Stimulated activated CD4-positive, alpha-beta T cell treated with anti-CD3 and anti-CD28 coated beads, Interleukin-4, amount 100 ng/mL, for 4 hours (primary cell): ENCODE measurements around the gene NKX2-1.
A peak's percentile ranks its signal among the peaks of the same experiment; 100 is the strongest.
"Not testable (repeated sequence)": the region's sequence is repeated elsewhere in the genome, so short reads cannot be mapped to it uniquely, and the experiment has no call there.

Experiments
- DNase-seq, 2 experiments: peaks; one replicate each; pipeline ENCODE4 v3.0.0-alpha.2; 2020

NKX2-1 gene

DNA sequence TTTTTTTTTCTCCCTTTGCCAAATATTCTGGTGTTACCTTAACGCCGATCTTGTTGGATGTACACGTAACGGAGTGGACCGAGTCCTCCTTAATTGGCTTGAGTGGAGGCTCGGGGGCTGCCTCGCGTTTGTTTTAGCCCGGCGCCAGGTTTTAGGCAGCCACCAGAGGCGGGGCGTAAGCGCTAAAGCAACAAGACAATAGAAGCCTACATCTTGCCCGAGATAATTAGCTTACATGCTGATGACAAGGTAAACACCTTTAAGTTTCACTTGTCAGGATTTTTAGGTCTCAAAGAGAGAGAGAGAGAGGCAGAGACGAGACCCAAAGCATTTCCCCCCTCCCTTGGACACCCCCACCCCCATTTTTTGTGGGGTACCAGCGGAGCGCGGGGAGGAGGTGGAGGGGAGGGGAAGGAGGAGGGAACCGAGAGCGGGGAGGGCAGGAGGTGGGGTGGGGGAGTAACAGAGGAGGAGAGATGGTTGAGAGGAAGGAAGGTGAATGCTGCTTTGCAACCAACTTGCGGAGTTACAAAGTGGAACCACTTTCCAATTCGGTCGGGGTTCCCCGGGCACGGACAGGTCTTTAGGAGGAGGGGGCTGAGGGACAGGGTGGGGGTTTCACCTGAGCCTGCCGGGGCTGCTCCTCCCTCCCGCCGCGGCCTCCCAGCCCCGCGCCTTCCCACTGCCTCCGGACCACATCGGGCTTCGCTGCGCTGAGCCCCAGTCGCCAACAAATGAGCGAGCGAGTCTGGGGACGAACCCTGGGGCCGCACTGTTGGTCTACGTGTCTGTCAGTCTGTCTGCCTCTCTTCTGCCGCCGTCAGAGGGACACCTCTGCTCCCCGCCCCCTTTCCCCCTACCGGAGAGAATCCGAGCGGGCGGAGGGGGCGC is at the start of gene NKX2-1:
Gene NKX2-1, minus strand, starts transcription at position 802 of the 891 bp plus-strand sequence. Its CDS starts 103 bp downstream, at position 699.
- no peak for DNase-seq

DNA sequence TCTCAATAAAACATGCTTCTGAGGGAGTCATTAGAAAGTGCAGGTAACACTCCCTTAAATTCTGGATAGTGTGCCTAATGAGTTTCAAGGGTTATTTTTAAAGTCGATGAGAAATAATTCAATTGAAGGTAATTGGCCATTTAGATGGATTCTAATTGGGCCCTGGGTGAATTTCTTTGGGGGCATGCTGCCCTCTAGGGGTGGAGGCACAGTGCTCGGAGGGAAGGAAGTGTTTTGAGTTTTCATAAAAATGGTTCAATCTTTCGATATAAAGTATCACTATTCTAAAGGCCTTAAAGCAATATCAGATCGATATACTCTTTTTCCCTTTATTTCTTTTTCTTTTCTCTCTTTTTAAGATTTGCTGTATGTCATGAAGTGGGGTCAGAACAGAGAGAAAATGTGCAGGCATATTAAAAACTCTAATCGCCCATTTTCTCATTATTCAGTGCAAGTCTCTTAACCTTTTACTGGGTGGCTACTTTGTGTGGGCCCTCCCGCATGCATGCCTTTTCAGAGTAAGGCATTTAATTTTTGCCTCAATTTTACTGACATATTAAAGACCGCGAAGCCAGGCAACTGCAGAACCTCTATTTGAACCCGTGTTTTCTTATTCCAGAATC is 36.9 kb upstream of the NKX2-1 start:
- peak in 1 of 2 experiments; percentile 25 for DNase-seq

DNA sequence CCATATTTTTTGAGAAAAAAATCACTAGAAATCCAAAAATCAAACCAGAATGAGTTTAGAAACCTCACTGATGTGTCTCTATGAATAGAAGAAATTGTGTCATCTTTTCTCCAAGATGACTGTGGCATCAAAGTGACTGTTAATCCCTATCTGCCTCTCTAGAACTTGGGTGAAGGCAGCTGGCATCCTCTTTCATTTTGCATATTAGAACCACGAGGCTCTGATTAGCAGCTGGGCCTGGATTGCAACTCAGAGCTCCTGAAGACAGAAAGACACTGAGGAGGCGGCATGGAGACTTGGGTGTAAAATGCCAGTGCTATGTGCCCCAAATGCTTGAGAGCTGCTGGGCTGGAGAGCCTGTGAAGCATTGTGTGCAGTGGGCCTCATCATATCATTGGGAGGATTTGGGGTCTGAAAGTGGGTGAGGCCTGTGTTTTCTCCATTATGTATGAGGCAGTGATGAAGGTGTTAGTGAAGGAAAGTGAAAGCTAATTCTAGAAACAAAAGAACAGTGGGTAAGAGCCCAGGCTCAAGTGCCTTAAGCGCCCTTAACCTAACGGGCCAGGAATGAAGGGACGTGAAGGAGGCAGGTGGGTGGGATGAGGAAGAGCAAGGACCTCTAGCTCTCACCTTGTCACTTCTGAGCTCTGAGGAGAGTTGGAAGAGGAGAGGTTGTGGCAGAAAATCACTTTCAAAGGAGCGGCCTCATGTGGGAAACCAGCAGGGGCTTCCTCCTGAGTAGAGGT is 36.1 kb upstream of the NKX2-1 start:
- DNase-seq: no peak

DNA sequence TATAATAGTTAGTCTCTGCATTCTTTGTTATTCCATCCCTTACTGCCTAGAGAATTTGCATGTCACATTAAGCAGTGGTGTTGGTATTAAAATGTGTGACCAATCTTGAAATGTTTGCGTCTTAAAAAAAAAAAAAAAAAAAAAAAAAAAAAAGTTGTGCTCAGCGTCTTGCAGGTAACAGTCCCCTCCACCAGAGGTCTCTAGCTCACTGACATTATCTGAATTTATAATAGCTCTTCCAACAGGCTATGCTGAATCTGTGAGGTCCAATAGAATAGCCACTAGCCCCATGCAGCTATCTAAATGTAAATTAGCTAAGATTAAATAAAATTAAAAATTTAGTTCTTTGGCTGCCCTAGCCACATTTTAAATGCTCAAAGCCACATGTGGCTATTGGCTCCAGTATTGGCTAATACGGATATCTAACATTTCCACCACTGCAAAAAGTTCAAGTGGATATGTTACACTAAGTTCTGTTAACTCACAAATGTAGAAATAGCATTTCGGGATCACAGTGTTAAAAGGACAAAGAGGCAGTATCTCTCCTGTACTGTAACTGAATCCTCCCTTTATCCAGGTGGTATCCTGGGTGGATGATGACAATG is 33.7 kb upstream of the NKX2-1 start:
- no peak for DNase-seq

DNA sequence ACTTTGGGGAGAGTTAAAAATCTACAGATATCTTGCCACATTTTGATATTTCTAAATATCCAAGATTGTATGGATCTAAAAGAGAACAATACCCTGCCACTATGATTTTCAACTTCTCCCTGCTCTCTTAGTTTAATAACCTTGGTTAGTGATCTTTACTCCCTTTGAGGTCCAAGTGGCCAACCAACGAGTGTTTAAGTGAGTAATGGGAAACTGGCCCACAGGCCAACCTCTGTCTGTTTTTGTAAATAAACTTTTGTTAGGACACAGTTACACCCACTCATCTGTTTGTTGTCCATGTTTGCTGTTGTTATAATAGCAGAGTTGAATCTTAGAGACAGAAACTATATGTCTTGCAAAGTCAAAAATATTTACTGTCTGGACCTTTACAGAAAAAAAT is 30.9 kb upstream of the NKX2-1 start:
- no peak for DNase-seq

DNA sequence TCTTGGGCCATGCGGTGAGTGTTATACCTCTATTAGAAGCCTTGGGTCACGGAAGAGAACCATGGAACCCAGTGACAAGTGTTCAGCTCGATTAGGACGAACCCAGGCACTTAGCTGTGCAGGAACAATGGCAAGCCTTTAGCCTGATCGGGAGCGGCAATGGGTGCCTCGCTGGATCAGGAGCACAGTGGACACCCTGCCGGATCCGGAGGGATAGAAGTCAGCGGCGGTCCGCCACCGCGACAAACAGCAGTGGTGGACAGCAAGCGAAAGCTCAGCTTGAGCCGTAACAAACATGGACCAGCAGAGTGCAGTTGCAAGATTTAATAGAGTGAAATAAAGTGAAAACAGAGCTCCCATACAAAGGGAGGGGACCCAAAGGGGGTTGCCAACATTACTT is 24.2 kb upstream of the NKX2-1 start:
- DNase-seq: not testable (repeated sequence)

DNA sequence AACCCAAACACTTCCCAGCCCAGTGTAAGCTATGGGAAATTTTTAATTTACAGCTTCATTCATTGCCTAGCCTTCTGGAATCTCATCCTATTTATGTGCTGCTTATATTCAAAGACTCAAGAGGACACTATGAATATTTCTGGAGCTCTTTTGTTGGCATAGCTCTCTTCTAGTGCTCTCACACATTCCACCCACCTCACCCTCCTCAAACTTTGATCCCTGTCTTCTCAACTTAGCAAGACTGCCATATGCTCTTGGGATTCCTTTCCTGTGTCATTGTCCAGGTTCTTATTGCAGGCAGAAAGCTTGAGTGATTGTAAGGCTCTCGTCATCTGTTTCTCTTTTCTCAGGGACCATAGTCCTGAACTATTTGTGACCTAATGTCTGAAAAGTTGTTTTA is 18.0 kb upstream of the NKX2-1 start:
- DNase-seq: no peak

DNA sequence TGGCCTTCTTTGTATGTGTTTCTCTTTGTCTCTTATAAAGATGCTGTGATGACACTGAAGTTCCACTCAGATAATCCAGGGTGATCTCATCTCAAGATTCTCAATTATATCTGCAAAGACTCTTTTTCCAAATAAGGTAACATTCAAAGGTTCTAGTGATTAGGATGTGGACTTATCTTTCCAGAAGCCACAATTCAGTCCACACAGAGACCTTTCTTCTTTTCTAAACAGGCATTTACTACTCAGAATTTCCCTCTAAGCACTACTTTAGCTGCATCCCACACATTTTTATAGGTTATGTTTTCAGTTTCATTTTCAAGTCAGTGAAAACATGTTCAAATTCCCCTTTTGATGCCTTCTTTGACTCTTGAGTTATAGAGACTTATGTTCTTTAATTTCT is 9.0 kb upstream of the NKX2-1 start:
- DNase-seq: no peak

DNA sequence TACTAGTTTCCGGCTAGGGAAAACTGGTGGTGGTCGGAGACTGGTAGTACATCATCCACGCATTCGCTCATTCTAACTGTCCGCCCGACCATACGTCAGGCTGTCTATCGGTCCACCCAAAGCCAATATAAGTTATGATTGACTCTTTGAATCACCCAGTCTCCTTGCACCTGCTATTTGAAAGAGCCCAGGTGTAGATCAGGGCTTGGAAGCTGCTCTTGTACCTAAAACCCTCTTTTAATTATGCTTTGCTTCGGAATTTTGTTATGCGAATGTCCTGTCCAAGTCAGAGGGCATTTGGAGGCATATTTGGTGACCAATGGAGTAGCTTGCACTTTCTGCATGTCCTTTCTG is 5.7 kb upstream of the NKX2-1 start:
- DNase-seq: no peak

DNA sequence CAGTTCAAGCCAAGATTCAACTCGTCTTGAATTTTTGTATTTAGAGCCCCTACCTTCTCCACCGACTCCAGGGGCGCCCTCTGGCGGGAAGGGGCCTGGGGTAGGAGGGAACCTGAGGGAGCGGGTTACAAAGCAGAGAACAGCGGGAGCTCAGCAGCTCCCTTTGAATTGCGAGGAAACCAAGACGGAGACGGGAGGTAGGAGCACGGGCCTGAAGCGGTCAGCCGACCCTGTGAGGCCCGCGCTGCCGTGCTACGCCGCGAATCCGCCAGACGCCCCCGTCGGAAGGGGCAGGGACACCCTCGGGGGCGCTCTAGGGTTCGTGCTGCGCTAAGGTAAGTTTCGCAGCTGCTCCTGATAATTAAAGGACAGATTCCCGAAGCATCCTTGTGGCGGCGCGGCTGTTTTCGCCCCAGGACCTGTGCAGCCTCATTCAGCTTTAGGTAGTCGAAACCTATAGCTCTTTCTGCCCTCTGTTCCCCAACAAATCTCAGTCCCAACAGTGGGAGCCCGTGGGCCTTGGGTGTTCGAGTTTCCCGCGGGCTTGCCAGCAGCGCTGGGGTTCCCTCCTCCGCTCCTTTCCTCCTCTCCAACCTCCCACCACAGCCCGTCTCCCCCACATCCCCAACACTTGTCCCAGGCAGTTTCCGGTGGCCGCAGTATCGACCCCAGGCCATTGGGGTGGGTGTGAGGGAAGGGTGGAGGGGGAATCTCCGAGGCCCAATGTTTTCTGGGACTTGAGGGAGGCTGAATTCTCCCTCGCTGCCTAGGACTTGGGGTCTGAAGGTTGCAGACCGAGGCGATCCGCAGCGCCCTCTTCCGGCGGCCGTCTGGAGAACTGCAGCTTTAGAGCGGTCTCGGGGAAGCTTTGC is 5.1 kb upstream of the NKX2-1 start:
- DNase-seq: peak in 1 of 2 experiments; percentile 19

DNA sequence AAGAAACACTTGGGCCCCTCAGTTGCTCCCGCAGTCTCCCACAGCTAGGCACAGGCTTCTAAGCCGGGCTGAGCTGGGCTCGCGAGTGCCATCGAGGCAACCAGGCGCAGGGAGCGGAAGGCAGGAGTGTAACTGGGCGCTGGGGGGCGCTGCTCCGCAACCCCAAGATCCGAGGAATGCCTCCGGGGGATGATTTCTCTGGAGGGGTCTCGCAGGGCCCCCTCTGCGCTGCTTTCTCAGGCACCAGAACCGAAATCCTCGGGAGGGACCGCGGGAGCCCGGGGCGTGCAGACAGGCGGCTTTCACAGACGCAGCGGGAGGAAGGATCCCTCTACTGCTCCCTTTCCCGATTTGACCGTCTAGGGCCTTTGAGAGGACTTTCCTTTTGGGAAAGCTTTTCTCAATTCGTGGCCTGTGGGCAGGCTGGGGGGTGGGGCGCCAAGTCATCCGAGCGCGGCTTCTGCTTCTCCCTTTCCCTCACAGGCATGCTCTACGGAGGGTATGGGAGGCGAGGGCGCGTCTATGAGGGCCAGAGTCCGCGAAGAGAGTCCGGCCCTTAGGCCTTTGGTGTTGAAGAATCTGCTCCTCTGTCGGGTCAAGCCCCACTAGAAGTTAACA is 4.3 kb upstream of the NKX2-1 start:
- no peak for DNase-seq

DNA sequence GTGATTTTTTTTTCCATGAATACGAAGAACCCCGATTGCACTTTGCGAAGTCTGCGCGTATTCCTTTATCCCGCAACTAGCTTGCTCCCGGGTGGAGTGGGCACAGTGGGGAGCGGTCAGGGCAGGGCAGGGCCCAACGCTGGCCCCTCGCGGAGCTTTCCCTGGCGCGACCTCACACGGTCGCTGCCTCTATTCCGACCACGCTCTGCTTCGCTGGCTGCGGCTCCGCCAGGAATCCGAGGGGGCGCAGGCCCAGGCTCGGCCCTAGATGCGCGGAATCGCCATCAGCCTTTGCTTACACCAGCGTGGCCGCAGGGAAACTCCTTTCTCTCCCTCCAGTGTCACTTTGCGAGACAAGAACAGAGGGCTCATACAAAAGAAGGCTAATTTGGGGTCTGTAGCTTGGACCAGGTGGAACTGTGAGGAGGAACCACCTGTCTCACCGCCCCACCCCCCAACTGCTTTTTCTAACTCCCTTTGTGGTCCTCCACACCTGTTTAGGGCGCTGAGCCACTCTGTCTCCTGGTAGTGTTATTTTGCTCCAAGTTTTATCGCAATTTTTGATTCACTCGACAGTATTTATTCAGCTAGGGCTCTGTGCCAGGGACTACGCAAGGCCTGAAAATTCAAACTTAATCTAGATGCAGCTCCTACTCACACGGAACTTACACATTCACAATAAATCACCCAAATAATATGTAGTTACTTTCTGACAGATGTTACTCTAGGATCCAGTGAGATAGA is 3.1 kb upstream of the NKX2-1 start:
- no peak for DNase-seq

DNA sequence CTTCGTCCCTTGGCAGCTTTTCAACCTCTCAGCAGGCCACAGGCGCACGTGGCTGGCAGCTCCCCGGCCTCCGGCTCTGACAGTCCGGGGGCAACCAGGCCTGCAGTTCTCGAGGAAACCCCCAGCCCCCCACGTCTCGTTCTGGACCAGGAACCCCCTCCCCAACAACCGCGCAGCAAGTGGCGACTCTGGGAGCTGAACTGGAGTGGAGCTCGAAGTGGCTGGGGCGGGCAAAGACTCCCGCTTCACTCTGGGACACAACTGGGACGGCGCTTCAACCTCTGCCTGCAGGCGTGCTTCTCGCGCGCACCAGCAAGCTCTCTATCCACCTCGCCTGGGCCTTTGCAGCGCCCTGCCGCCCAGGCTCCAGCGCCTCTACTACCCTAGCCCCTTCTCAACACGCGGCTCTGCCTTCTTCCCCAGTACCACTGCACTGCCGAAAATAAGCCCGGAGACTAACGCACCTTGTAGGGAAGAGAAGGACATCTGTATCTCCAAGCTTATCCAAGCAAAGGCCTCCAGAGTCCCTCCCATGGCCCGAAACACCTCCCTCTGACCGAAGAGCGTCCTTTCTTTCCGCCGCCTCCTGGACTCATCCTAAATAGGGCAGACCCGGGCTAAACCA is 2.4 kb upstream of the NKX2-1 start:
- no peak for DNase-seq

DNA sequence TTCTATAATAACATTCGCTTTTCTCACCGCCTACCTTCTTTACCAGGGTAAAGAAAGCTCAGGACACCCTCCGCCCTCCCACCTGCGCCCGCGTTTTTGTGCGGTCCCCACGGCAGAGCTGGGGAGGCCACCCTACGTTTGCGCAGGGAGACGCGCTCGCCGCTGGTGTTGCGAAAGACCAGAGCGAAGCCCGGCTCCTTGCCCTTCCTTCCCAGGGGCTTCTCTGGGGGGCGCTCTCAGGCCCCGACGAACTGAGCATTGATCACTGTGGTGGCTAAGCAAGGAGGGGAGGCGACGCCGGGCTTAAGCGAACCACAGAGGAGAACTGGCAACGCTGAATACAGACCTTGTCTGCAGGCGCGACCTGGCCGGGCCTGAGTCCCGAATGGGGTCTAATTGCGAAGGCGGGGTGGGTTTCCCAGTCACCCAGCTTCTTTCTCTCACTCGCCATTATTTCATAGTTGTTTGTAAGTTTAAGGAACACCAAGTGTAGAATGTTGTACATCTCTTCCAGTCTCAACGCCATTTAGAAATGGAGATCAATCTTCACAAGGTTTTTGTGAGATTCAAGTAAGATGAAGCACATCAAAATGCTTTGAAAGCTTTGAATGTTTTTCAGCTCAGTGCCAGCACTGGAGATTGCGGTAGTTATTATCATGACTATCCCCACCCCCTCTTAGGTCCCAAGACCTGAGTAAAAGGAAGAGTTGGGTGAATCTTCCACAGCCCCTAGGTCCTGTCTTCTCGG is 1.7 kb upstream of the NKX2-1 start:
- no peak for DNase-seq

DNA sequence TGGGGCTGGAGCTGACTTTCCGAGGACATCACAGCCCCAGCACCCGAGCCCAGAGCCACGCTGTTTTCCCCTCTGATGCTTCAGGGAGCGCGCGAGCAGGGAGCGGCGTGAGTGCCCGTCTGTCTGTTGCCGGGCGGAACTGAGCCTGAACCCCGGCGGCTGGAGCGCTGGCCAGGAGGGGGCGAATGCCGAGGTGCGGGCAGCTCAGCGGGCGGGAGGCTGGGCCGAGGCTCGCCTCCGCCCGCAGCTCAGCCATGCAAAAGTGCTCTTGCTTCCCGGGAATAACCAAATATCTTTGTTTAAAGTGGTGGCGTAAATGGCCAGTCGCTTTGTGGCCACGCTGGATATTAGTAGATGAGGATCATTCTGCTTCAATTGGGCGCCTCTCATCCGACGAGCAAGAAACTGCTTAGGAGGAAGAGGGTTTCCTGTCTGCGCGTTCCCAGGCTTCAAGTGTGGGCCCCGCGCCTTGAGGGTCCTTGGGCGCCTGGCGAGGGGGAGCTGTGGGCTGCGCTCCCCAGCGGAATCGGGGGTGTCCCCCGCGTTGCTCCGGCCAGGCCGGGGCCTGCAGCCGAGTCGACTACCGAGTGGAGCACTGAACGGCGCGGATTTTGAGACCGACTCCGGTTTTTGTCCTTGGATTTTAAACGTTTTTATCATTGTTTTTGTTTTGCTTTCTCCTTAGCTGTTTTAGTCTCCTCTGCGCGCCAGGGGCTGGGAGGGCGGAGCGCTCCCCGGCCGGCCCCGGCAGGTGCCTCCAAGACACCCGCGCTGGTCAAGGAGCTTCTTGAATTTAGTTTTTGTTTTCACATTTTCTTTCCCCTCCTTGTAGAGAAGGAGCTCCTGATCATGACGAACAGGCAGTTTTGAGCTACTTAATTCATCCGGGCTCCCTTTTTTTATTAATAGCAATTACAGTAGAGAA is 831 bp upstream of the NKX2-1 start:
- no peak for DNase-seq

DNA sequence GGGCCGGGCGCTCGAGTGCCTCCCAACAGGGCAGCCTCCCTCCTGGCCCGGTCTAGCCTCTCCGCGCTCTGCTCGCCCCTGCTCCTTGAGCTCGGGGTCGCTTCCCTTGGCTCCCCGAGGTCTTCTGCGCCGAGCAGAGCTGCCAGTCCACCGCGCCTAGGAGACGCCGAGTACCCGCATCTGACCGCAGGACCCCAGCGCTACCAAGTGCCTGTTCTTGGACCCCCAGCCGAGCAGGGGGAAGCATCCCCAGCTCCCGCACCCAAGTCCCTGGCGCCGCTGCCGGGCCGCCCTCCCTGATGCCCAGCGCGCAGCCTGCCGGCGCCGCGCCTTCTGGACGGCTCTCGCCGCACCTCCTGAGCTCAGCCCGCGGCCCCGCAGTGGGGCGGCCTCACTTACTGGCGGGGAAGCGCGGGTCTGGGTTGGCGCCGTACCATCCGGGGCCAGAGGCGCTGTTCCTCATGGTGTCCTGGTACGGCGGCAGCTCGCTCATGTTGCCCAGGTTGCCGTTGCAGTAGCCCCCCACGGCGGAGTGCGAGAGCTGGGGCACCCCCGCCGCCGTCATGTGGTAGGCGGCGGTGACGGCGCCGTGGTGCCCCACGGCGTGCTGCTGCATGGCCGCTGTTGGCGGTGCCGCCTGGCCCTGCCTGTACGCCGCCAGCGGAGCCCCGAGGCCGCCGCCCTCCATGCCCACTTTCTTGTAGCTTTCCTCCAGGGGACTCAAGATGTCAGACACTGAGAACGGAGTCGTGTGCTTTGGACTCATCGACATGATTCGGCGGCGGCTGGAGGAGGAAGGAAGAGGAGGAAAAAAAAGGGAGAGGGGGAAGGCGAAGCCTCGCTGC is 1.2 kb downstream of the NKX2-1 start:
- DNase-seq: no peak

DNA sequence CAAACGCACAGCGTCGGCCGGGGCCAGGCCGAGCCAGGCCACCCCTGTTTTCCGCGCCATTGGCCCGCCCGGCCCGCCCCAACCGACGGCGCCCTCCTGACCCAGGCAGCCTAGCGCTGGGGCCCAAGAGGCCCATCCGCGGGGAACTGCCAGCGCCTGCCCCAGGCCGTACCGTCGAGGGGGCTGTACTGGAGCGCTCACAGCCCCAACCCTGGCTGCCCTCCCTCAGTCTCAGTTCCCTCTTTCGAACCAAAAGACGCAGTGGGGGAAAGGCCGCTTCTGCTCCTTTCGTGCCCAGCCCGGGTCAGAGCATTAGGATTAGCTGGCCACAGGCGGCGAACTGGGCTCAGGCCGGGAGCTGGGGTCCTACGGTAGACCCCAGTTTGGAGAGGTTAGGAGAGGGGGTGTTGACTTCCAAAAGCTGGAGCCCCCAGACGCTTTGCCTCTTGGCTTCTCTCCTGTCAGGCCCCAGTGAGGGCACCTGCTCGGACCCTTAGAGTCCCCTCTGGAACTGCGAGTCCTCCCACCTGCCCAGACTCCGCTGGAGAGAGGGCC is 1.9 kb downstream of the NKX2-1 start:
- DNase-seq: no peak
